CD4-positive, alpha-beta T cell (primary cell): ENCODE results near the gene ENOX1. TPM values are rescaled to one million over a fixed set of nuclear protein-coding genes. Genes with fewer than 3 reads are reported as not detected.

ENCODE experiments used
- ATAC-seq: fragments of 200-7000 bp; cut with Tn5 transposase; one replicate; pipeline ENCODE4 v1.10.0; 2022; ENCODE audit warnings: mild to moderate bottlenecking; ENCODE audit not compliant: poor library complexity
- CTCF ChIA-PET: fragments of 350-600 bp; sonication (Branson Sonifier 250); formaldehyde crosslinking; loops from one replicate; lab custom pipeline; 2021; ENCODE audit warnings: antibody characterized with exemption, inconsistent platforms; lab: Charles Lee
- POLR2A ChIA-PET: fragments of 350-600 bp; sonication (Branson Sonifier 250); formaldehyde crosslinking; loops from one replicate; lab custom pipeline; 2021; ENCODE audit warnings: antibody characterized with exemption, inconsistent platforms; lab: Charles Lee
- DNase-seq, 14 experiments: peaks; one replicate each; pipeline ENCODE4 v3.0.0-alpha.2; 2013 to 2020; ENCODE audit warnings: mixed read lengths in 2 of 14
- H3K27ac ChIP-seq, 2 donors: one replicate each; pipeline versions ENCODE4 v1.5.1 to v1.7.0; 2013; ENCODE audit warnings: low read length in 2 of 2, low read depth in 1 of 2, mild to moderate bottlenecking in 1 of 2
- H3K27me3 ChIP-seq, 2 experiments: 1 replicate in 1 of 2; 2 replicates in 1 of 2; pipeline versions ENCODE4 v1.6.1 to v1.7.0; 2013; ENCODE audit warnings: low read length in 2 of 2, control low read depth in 1 of 2, mild to moderate bottlenecking in 1 of 2, moderate library complexity in 1 of 2; ENCODE audit not compliant: insufficient read depth in 2 of 2, control insufficient read depth in 1 of 2
- H3K36me3 ChIP-seq: one replicate; pipeline ENCODE4 v1.6.1; 2013; ENCODE audit warnings: low read length, control low read depth; ENCODE audit not compliant: insufficient read depth
- H3K4me1 ChIP-seq: one replicate; pipeline ENCODE4 v1.6.1; 2013; ENCODE audit warnings: low read length, control low read depth; ENCODE audit not compliant: insufficient read depth
- H3K4me3 ChIP-seq: one replicate; pipeline ENCODE4 v1.5.1; 2013; ENCODE audit warnings: mild to moderate bottlenecking, low read length, moderate library complexity
- H3K9me3 ChIP-seq, 2 experiments: 1 replicate in 1 of 2; 2 replicates in 1 of 2; pipeline versions ENCODE4 v1.6.1 to v1.7.0; 2013; ENCODE audit warnings: low read length in 2 of 2, mild to moderate bottlenecking in 2 of 2, control low read depth in 1 of 2, moderate library complexity in 1 of 2; ENCODE audit not compliant: control insufficient read depth in 1 of 2, insufficient read depth in 1 of 2
- H3K27ac Mint-ChIP-seq: one replicate; pipeline ENCODE4 v1.8.0; 2020; ENCODE audit warnings: mixed read lengths
- H3K27me3 Mint-ChIP-seq: one replicate; pipeline ENCODE4 v1.8.0; 2021; ENCODE audit warnings: mixed read lengths
- H3K36me3 Mint-ChIP-seq: one replicate; pipeline ENCODE4 v1.8.0; 2021; ENCODE audit warnings: low read depth, mixed read lengths
- H3K4me1 Mint-ChIP-seq: one replicate; pipeline ENCODE4 v1.8.0; 2021; ENCODE audit warnings: low read depth, mixed read lengths
- H3K4me3 Mint-ChIP-seq: one replicate; pipeline ENCODE4 v1.8.0; 2020; ENCODE audit warnings: mild to moderate bottlenecking, mixed read lengths
- H3K9me3 Mint-ChIP-seq: one replicate; pipeline ENCODE4 v1.8.0; 2020; ENCODE audit warnings: mixed read lengths
- CTCF ChIP-seq: fragments of 200-600 bp; IDR thresholded peaks from one replicate; pipeline ENCODE4 v1.8.0; 2022; ENCODE audit warnings: antibody characterized with exemption, mild to moderate bottlenecking
- intact Hi-C, 2 experiments: fragments of 100-400 bp; cut with DNase I in 1 of 2; cut with micrococcal nuclease in 1 of 2; formaldehyde crosslinking; loops; one replicate each; pipeline versions ENCODE4 v1.15.1 to v1.9.0; 2023 to 2025; cut with DNase I, micrococcal nuclease
- total RNA-seq, 174 experiments: library from RNA in 2 of 174; stranded (reverse) in 2 of 174; gene quantifications; one replicate each; pipeline ENCODE4 v1.2.3 and lab custom pipeline; 2021 to 2026

Gene ENOX1
- total RNA-seq, 2 experiments from 2014 or later, result not detected

DNA sequence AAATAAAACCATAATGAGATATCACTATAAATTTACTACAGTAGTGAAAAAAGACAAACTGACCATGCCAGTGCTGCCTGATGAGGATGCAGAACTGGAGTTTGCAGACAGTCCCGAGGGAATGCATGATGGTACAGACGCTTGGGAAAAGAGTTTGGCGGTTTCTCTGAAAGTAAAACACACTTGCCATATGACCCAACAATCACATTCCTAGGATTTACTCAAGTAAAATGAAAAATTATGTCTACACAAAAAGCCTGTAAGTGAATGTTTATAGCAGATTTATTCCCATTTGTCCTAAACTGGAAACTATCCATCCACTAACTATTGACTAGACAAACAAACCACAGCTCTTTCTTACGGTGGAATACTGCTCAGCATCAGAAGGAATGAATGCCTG is 492.4 kb downstream of the ENOX1 start:
- DNase-seq (no peak), ATAC-seq (no peak)
- Histone ChIP-seq H3K4me3 (no peak overlapping the region), H3K27ac (no peak overlapping the region), H3K36me3 (no peaks in the 10 kb centered on the region), H3K27me3 (peaks cover 3% of the 10 kb centered on the region in 2 experiments), H3K9me3 (no peaks in the 10 kb centered on the region), H3K4me1 (no peaks in the 10 kb centered on the region)
- intact Hi-C loops, result no loop called here
- Mint-ChIP-seq H3K9me3 (no peaks in the 10 kb centered on the region), H3K4me1 (no peaks in the 10 kb centered on the region), H3K4me3 (no peak overlapping the region), H3K36me3 (no peaks in the 10 kb centered on the region), H3K27me3 (peaks cover 7% of the 10 kb centered on the region), H3K27ac (no peak overlapping the region)
- POLR2A ChIA-PET, result no interaction called here
- CTCF ChIA-PET, result no interaction called here
- TF ChIP-seq CTCF, result no peak

- Histone ChIP-seq H3K27ac (no peak overlapping the region), H3K4me1 (no peaks in the 10 kb centered on the region), H3K9me3 (no peaks in the 10 kb centered on the region), H3K27me3 (peaks cover 1 to 3% of the 10 kb centered on the region in 2 experiments), H3K4me3 (no peak overlapping the region), H3K36me3 (no peaks in the 10 kb centered on the region)
- DNase-seq (no peak), ATAC-seq (no peak)
- no peaks in the 10 kb centered on the region for H3K36me3 Mint-ChIP-seq
- H3K4me3 Mint-ChIP-seq, result no peak overlapping the region
- CTCF ChIA-PET, result no interaction called here
- POLR2A ChIA-PET, result no interaction called here
- H3K4me1 Mint-ChIP-seq, result no peaks in the 10 kb centered on the region
- no peak overlapping the region for H3K27ac Mint-ChIP-seq
- no peak for TF ChIP-seq CTCF
- intact Hi-C loops, result no loop called here
- H3K9me3 Mint-ChIP-seq, result no peaks in the 10 kb centered on the region
- peaks cover 4% of the 10 kb centered on the region for H3K27me3 Mint-ChIP-seq
These were observed 492.8 kb downstream of the ENOX1 start for GRCh38 chr13:43293986-43294385.

- no peak for ATAC-seq
- no peaks in the 10 kb centered on the region for H3K9me3 ChIP-seq
- CTCF ChIA-PET, result no interaction called here
- no peak overlapping the region for H3K27ac Mint-ChIP-seq
- no peaks in the 10 kb centered on the region for H3K36me3 ChIP-seq
- H3K4me3 Mint-ChIP-seq, result no peak overlapping the region
- no peak overlapping the region for H3K4me3 ChIP-seq
- TF ChIP-seq CTCF, result no peak
- peaks cover 4% of the 10 kb centered on the region for H3K27me3 Mint-ChIP-seq
- H3K27ac ChIP-seq, result no peak overlapping the region
- no peak for DNase-seq
- H3K27me3 ChIP-seq, result peaks cover 0 to 3% of the 10 kb centered on the region in 2 experiments
- no peaks in the 10 kb centered on the region for H3K36me3 Mint-ChIP-seq
- no peaks in the 10 kb centered on the region for H3K4me1 ChIP-seq
- H3K4me1 Mint-ChIP-seq, result no peaks in the 10 kb centered on the region
- POLR2A ChIA-PET, result no interaction called here
- intact Hi-C loops, result no loop called here
- H3K9me3 Mint-ChIP-seq, result no peaks in the 10 kb centered on the region
These were observed 493.2 kb downstream of the ENOX1 start for GRCh38 chr13:43293561-43293960.
